H1 (cell line): ENCODE data around the gene PPEF2. TPM values are rescaled to one million over a fixed set of nuclear protein-coding genes. Genes with fewer than 3 reads are reported as not detected.

Experiments
- E2F6 ChIP-seq: IDR thresholded peaks from 2 replicates; pipeline ENCODE4 v1.6.1; 2012; ENCODE audit warnings: inconsistent platforms
- HDAC6 ChIP-seq: IDR thresholded peaks from one replicate; pipeline ENCODE4 v1.7.1; 2012; ENCODE audit warnings: low read depth, mild to moderate bottlenecking, inconsistent platforms, low read length, moderate library complexity
- JUN ChIP-seq: IDR thresholded peaks from 2 replicates; pipeline ENCODE4 v1.6.1; 2011; ENCODE audit warnings: low read depth, mild to moderate bottlenecking, improper control_type of control experiment, low read length
- MAFK ChIP-seq: IDR thresholded peaks from 2 replicates; pipeline ENCODE4 v1.6.1; 2012; ENCODE audit warnings: low read depth, mild to moderate bottlenecking, improper control_type of control experiment, low read length
- RAD21 ChIP-seq, 2 experiments: IDR thresholded peaks in 1 of 2; conservative IDR thresholded peaks in 1 of 2; 2 replicates each; pipeline ENCODE4 v1.6.1; 2011; ENCODE audit warnings: low read depth in 2 of 2, low read length in 2 of 2, improper control_type of control experiment in 1 of 2, inconsistent platforms in 1 of 2, mild to moderate bottlenecking in 1 of 2, moderate library complexity in 1 of 2
- SRF ChIP-seq: IDR thresholded peaks from 2 replicates; pipeline ENCODE4 v1.6.1; 2011; ENCODE audit warnings: mild to moderate bottlenecking, low read depth, low read length, moderate library complexity
- SUZ12 ChIP-seq: fragments of 200-600 bp; sonication (generic); IDR thresholded peaks from 2 replicates; pipeline ENCODE4 v1.6.1; 2012; ENCODE audit warnings: mild to moderate bottlenecking, inconsistent platforms, low read length, moderate library complexity, mixed read lengths
- TAF1 ChIP-seq: IDR thresholded peaks from 2 replicates; pipeline ENCODE4 v1.6.1; 2011; ENCODE audit warnings: mild to moderate bottlenecking, low read depth, low read length
- TBP ChIP-seq: IDR thresholded peaks from 2 replicates; pipeline ENCODE4 v1.6.1; 2011; ENCODE audit warnings: low read depth, low read length, improper control_type of control experiment
- polyA plus RNA-seq, 7 experiments: library from polyadenylated mRNA; depleted of rRNA in 3 of 7; stranded (reverse) in 5 of 7; unstranded in 2 of 7; fragments of >200 nt in 5 of 7; fragments of 200-250 nt in 2 of 7; gene quantifications; 1 replicate in 5 of 7; 2 replicates in 1 of 7; 4 replicates in 1 of 7; pipeline versions ENCODE4 v1.2.1 to v1.2.3, GENCODE V29; 2011 to 2013; ENCODE audit warnings: missing spikeins in 2 of 7, mixed read lengths in 2 of 7
- total RNA-seq: library from RNA; stranded (reverse); fragmentation: NEBNext Ultra II Directional; extraction: Animal tissue kit (Norgen Biotek cat#: 25700); gene quantifications from 2 replicates; pipeline ENCODE4 v1.2.1, GENCODE V29; 2021
- TF ChIP-seq, protein P1 (sequence below): fragments of 300-600 bp; sonication (generic); IDR thresholded peaks from 2 replicates; pipeline ENCODE4 v1.7.1; 2012; ENCODE audit warnings: low read length, moderate library complexity, mild to moderate bottlenecking, inconsistent platforms; ENCODE audit not compliant: insufficient replicate concordance

Gene PPEF2
- total and polyA plus RNA-seq, 2 of the 8 experiments (the other 6 are each of a cell fraction or from before 2014, with no cell fraction given) = not detected

GRCh38 chr4:75908555-75908954, 6.3 kb upstream of the PPEF2 start (continued):
- TF ChIP-seq, protein P1, sequence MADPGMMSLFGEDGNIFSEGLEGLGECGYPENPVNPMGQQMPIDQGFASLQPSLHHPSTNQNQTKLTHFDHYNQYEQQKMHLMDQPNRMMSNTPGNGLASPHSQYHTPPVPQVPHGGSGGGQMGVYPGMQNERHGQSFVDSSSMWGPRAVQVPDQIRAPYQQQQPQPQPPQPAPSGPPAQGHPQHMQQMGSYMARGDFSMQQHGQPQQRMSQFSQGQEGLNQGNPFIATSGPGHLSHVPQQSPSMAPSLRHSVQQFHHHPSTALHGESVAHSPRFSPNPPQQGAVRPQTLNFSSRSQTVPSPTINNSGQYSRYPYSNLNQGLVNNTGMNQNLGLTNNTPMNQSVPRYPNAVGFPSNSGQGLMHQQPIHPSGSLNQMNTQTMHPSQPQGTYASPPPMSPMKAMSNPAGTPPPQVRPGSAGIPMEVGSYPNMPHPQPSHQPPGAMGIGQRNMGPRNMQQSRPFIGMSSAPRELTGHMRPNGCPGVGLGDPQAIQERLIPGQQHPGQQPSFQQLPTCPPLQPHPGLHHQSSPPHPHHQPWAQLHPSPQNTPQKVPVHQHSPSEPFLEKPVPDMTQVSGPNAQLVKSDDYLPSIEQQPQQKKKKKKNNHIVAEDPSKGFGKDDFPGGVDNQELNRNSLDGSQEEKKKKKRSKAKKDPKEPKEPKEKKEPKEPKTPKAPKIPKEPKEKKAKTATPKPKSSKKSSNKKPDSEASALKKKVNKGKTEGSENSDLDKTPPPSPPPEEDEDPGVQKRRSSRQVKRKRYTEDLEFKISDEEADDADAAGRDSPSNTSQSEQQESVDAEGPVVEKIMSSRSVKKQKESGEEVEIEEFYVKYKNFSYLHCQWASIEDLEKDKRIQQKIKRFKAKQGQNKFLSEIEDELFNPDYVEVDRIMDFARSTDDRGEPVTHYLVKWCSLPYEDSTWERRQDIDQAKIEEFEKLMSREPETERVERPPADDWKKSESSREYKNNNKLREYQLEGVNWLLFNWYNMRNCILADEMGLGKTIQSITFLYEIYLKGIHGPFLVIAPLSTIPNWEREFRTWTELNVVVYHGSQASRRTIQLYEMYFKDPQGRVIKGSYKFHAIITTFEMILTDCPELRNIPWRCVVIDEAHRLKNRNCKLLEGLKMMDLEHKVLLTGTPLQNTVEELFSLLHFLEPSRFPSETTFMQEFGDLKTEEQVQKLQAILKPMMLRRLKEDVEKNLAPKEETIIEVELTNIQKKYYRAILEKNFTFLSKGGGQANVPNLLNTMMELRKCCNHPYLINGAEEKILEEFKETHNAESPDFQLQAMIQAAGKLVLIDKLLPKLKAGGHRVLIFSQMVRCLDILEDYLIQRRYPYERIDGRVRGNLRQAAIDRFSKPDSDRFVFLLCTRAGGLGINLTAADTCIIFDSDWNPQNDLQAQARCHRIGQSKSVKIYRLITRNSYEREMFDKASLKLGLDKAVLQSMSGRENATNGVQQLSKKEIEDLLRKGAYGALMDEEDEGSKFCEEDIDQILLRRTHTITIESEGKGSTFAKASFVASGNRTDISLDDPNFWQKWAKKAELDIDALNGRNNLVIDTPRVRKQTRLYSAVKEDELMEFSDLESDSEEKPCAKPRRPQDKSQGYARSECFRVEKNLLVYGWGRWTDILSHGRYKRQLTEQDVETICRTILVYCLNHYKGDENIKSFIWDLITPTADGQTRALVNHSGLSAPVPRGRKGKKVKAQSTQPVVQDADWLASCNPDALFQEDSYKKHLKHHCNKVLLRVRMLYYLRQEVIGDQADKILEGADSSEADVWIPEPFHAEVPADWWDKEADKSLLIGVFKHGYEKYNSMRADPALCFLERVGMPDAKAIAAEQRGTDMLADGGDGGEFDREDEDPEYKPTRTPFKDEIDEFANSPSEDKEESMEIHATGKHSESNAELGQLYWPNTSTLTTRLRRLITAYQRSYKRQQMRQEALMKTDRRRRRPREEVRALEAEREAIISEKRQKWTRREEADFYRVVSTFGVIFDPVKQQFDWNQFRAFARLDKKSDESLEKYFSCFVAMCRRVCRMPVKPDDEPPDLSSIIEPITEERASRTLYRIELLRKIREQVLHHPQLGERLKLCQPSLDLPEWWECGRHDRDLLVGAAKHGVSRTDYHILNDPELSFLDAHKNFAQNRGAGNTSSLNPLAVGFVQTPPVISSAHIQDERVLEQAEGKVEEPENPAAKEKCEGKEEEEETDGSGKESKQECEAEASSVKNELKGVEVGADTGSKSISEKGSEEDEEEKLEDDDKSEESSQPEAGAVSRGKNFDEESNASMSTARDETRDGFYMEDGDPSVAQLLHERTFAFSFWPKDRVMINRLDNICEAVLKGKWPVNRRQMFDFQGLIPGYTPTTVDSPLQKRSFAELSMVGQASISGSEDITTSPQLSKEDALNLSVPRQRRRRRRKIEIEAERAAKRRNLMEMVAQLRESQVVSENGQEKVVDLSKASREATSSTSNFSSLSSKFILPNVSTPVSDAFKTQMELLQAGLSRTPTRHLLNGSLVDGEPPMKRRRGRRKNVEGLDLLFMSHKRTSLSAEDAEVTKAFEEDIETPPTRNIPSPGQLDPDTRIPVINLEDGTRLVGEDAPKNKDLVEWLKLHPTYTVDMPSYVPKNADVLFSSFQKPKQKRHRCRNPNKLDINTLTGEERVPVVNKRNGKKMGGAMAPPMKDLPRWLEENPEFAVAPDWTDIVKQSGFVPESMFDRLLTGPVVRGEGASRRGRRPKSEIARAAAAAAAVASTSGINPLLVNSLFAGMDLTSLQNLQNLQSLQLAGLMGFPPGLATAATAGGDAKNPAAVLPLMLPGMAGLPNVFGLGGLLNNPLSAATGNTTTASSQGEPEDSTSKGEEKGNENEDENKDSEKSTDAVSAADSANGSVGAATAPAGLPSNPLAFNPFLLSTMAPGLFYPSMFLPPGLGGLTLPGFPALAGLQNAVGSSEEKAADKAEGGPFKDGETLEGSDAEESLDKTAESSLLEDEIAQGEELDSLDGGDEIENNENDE = no peak
- no peak for TF ChIP-seq HDAC6
- no peak for TF ChIP-seq SUZ12
- no peak for TF ChIP-seq SRF
- no peak for TF ChIP-seq JUN
- TF ChIP-seq TAF1 = no peak
- TF ChIP-seq E2F6 = no peak
- no peak for TF ChIP-seq MAFK
- TF ChIP-seq TBP = no peak
- no peak for TF ChIP-seq RAD21 (IDR thresholded peaks at IDR 0.05 in 1 of 2, conservative IDR thresholded peaks at IDR 0.05 in 1 of 2; ENCODE audit: low read depth in 2 of 2, low read length in 2 of 2)
- TF ChIP-seq, all 59 proteins: peak for 0
